HepG2 (cell line): ENCODE results near the gene VCAN. TPM values are rescaled to one million over a fixed set of nuclear protein-coding genes. Genes with fewer than 3 reads are reported as not detected.

Source experiments
- ATAC-seq: fragments of 200-7000 bp; cut with Tn5 transposase; 3 replicates; pipeline ENCODE4 v1.9.1; 2020; ENCODE audit warnings: mild to moderate bottlenecking, moderate library complexity
- BruUV-seq: library from RNA; stranded (reverse); fragments of 400-500 nt; replicated peaks from 2 replicates; lab custom pipeline; 2021; lab: Mats Ljungman, UMichigan
- CTCF ChIA-PET: fragments of 300-600 bp; formaldehyde crosslinking; extraction: SDS; loops from one replicate; lab custom pipeline; 2021; ENCODE audit warnings: low total read pairs, inconsistent platforms, low intra/inter-chr PET ratio; lab: Yijun Ruan, JAX
- POLR2A ChIA-PET: fragments of 350-600 bp; sonication (Branson Sonifier 250); formaldehyde crosslinking; loops from one replicate; lab custom pipeline; 2020; ENCODE audit warnings: antibody characterized with exemption, inconsistent platforms; lab: Yijun Ruan, JAX
- DNase-seq: peaks from one replicate; pipeline ENCODE4 v3.0.0-alpha.2; 2015; ENCODE audit warnings: low spot score
- FAIRE-seq: peaks from 3 replicates; lab custom pipeline; 2011; peaks lifted over from hg19 to GRCh38; lab: Jason Lieb, UNC
- H2AFZ ChIP-seq: one replicate; pipeline ENCODE4 v1.6.1; 2011; ENCODE audit warnings: low read length, inconsistent platforms
- H3K27ac ChIP-seq: fragments of 300-600 bp; 3 replicates; pipeline ENCODE4 v1.8.0; 2011; ENCODE audit warnings: mixed run types, mild to moderate bottlenecking, mixed read lengths, low read length, inconsistent platforms; ENCODE audit not compliant: insufficient read depth; ENCODE audit errors: extremely low read length
- H3K27me3 ChIP-seq, 2 experiments: fragments of 200-600 bp in 1 of 2; 2 replicates in 1 of 2; 3 replicates in 1 of 2; pipeline versions ENCODE4 v1.6.0 to v1.8.0; 2011; ENCODE audit warnings: low read length in 2 of 2, mild to moderate bottlenecking in 2 of 2, moderate library complexity in 2 of 2, inconsistent platforms in 1 of 2; ENCODE audit not compliant: insufficient read depth in 2 of 2, control insufficient read depth in 1 of 2
- H3K36me3 ChIP-seq, 2 experiments: fragments of 200-600 bp in 1 of 2; replicated peaks in 1 of 2; 2 replicates in 1 of 2; 3 replicates in 1 of 2; pipeline versions ENCODE4 v1.5.1 to v1.8.0; 2011; ENCODE audit warnings: low read length in 2 of 2, inconsistent platforms in 1 of 2; ENCODE audit not compliant: insufficient read depth in 2 of 2, control insufficient read depth in 1 of 2
- H3K4me1 ChIP-seq: 2 replicates; pipeline ENCODE4 v1.5.1; 2012; ENCODE audit warnings: low read length, inconsistent platforms; ENCODE audit not compliant: insufficient read depth
- H3K4me2 ChIP-seq: 2 replicates; pipeline ENCODE4 v1.6.0; 2011; ENCODE audit warnings: low read depth, low read length, inconsistent platforms
- H3K4me3 ChIP-seq, 3 experiments: fragments of 200-600 bp in 1 of 3; sonication (generic), shearing (Covaris generic) in 1 of 3; replicated peaks in 1 of 3; 2 replicates each; pipeline ENCODE4 v1.5.1; 2011 to 2016; ENCODE audit warnings: low read length in 3 of 3, inconsistent platforms in 2 of 3, low read depth in 2 of 3, mild to moderate bottlenecking in 2 of 3, control low read depth in 1 of 3, mixed read lengths in 1 of 3; ENCODE audit not compliant: insufficient read depth in 1 of 3
- H3K79me2 ChIP-seq: one replicate; pipeline ENCODE4 v1.6.1; 2011; ENCODE audit warnings: low read length, inconsistent platforms; ENCODE audit not compliant: insufficient read depth
- H3K9ac ChIP-seq: 2 replicates; pipeline ENCODE4 v1.6.0; 2011; ENCODE audit warnings: mild to moderate bottlenecking, low read depth, low read length, inconsistent platforms; ENCODE audit not compliant: insufficient read depth
- H3K9me3 ChIP-seq: 2 replicates; pipeline ENCODE4 v1.5.1; 2012; ENCODE audit warnings: mild to moderate bottlenecking, low read length
- H4K20me1 ChIP-seq: 2 replicates; pipeline ENCODE4 v1.6.0; 2011; ENCODE audit warnings: inconsistent platforms, mild to moderate bottlenecking, low read length, moderate library complexity; ENCODE audit not compliant: insufficient read depth
- KDM3A ChIP-seq: IDR thresholded peaks from 2 replicates; pipeline ENCODE4 v1.6.1; 2018; ENCODE audit warnings: low read depth, missing compliant biosample characterization
- KLF6 ChIP-seq: IDR thresholded peaks from 2 replicates; pipeline ENCODE4 v1.8.0; 2016; ENCODE audit warnings: missing biosample characterization, missing genetic modification reagents
- POLR2AphosphoS2 ChIP-seq: IDR thresholded peaks from 2 replicates; pipeline ENCODE4 v1.6.1; 2011; ENCODE audit warnings: low read depth, low read length, improper control_type of control experiment
- RAD51 ChIP-seq: fragments of 450-650 bp; IDR thresholded peaks from 2 replicates; pipeline ENCODE4 v1.6.1; 2016; ENCODE audit warnings: borderline replicate concordance
- RXRB ChIP-seq: IDR thresholded peaks from 2 replicates; pipeline ENCODE4 v1.6.1; 2016; ENCODE audit warnings: borderline replicate concordance, missing genetic modification reagents, missing compliant biosample characterization
- SIN3A ChIP-seq: IDR thresholded peaks from 2 replicates; pipeline ENCODE4 v1.6.1; 2011; ENCODE audit warnings: low read depth, mild to moderate bottlenecking, control low read depth, low read length, borderline replicate concordance
- SPEN ChIP-seq: sonication (generic); formaldehyde crosslinking; IDR thresholded peaks from 2 replicates; pipeline ENCODE4 v1.5.1; 2020; ENCODE audit warnings: low read depth, mild to moderate bottlenecking, missing genetic modification reagents
- TSC22D2 ChIP-seq: sonication (generic); formaldehyde crosslinking; IDR thresholded peaks from 2 replicates; pipeline ENCODE4 v1.5.1; 2020; ENCODE audit warnings: missing genetic modification reagents, mild to moderate bottlenecking, borderline replicate concordance
- U2AF1 ChIP-seq: fragments of 200-400 bp; formaldehyde crosslinking; optimal IDR thresholded peaks from 2 replicates; pipeline ENCODE3; 2017; ENCODE audit warnings: mild to moderate bottlenecking, low read depth, low read length
- ZC3H4 ChIP-seq: sonication (generic); formaldehyde crosslinking; IDR thresholded peaks from 2 replicates; pipeline ENCODE4 v1.4.0; 2020; ENCODE audit warnings: missing genetic modification reagents, borderline replicate concordance
- ZNF136 ChIP-seq: sonication (generic); formaldehyde crosslinking; IDR thresholded peaks from 2 replicates; pipeline ENCODE4 v1.8.1; 2022; ENCODE audit warnings: low read depth, mild to moderate bottlenecking, moderate library complexity, missing genetic modification reagents
- ZNF484 ChIP-seq: sonication (generic); formaldehyde crosslinking; IDR thresholded peaks from 2 replicates; pipeline ENCODE4 v1.5.1; 2020; ENCODE audit warnings: mild to moderate bottlenecking, low read depth, missing genetic modification reagents, borderline replicate concordance
- ZNF614 ChIP-seq: IDR thresholded peaks from 2 replicates; pipeline ENCODE4 v1.6.1; 2018; ENCODE audit warnings: missing biosample characterization, missing genetic modification reagents, inconsistent platforms, borderline replicate concordance
- ZNF644 ChIP-seq: IDR thresholded peaks from 2 replicates; pipeline ENCODE4 v1.6.1; 2016; ENCODE audit warnings: low read depth
- WGBS: methylation state at CpG from one replicate; pipeline ENCODE4 v1.1.6; 2017; ENCODE audit warnings: low lambda C conversion rate; 5-methylcytosine and 5-hydroxymethylcytosine counted together
- in situ Hi-C: cut with HindIII; loops from 2 replicates; pipeline ENCODE4 v1.10.0; 2017; ENCODE audit warnings: low pct_unique_long_range_greater_than_20kb; ENCODE audit not compliant: extremely low pct_ligation_motif_present
- intact Hi-C: fragments of 100-400 bp; cut with micrococcal nuclease; formaldehyde crosslinking; loops from one replicate; pipeline ENCODE4 v1.10.0; 2022; ENCODE audit not compliant: unreplicated experiment
- polyA plus RNA-seq, 8 experiments: library from polyadenylated mRNA; depleted of rRNA in 3 of 8; stranded (reverse) in 7 of 8; unstranded in 1 of 8; fragments of >200 nt; fragmentation: Illumina TruSeq in 4 of 8; extraction: Trizol in 4 of 8; gene quantifications; 2 replicates each; pipeline versions ENCODE4 v1.2.1 to v1.2.3, GENCODE V29; 2011 to 2016; ENCODE audit warnings: low read depth in 4 of 8, missing spikeins in 1 of 8, mixed read lengths in 1 of 8; ENCODE audit not compliant: insufficient read depth in 1 of 8
- total RNA-seq, 5 experiments: library from RNA; depleted of rRNA; stranded (reverse); fragments of >200 nt; fragmentation: Illumina TruSeq; extraction: Trizol; gene quantifications; 2 replicates each; pipeline ENCODE4 v1.2.3, GENCODE V29; 2016; ENCODE audit warnings: low read depth in 1 of 5
- TF ChIP-seq, protein P1 (sequence below): sonication (generic); formaldehyde crosslinking; IDR thresholded peaks from 2 replicates; pipeline ENCODE4 v1.5.0; 2020; ENCODE audit warnings: missing genetic modification reagents
- TF ChIP-seq, protein P2 (sequence below): IDR thresholded peaks from 2 replicates; pipeline ENCODE4 v1.6.1; 2018; ENCODE audit warnings: missing genetic modification reagents, mild to moderate bottlenecking, missing compliant biosample characterization

The VCAN gene
- total and polyA plus RNA-seq, 2 of the 13 experiments (the other 11 are each of a cell fraction or from before 2014, with no cell fraction given): 1.2 to 3.5 TPM

DNA sequence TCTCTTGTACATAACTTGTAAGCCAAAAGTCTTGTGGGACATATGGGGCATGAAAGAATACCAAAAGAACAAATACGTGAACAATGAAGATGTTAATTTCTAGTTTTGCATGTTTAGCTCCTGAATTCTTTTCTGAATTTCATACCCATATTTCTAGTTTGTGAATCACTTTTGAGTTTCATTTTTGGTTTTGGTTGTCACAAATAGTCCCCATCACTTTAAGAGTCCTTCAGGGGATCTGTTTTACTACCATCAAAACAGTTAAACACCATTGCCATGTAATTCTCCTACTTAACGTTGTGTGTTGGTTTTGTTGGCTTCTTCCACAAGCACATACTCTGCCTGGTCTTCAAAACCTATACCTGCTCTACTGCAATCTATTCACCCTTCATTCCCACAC lies 27.0 kb downstream of the VCAN start:
- POLR2A ChIA-PET: no interaction called here
- no peaks in the 10 kb centered on the region for H3K27me3 ChIP-seq
- no peak overlapping the region for H3K9ac ChIP-seq
- no peak for ATAC-seq
- H3K4me2 ChIP-seq: no peak overlapping the region
- H3K79me2 ChIP-seq: no peaks in the 10 kb centered on the region
- CTCF ChIA-PET: no interaction called here
- no peak for FAIRE-seq
- no peaks in the 10 kb centered on the region for H3K36me3 ChIP-seq
- peaks cover 11% of the 10 kb centered on the region; the same call in 1 of the 2 replicates for H3K4me1 ChIP-seq
- TF ChIP-seq TSC22D2 (CRISPR knock-in tag) (no peak), ZC3H4 (CRISPR knock-in tag) (no peak), RAD51 (no peak), U2AF1 (no peak), ZNF484 (CRISPR knock-in tag) (no peak), ZNF136 (CRISPR knock-in tag) (no peak), POLR2AphosphoS2 (no peak), ZNF614 (CRISPR knock-in tag) (no peak), RXRB (no peak), SIN3A (no peak), SPEN (CRISPR knock-in tag) (no peak), KDM3A (CRISPR knock-in tag) (no peak), KLF6 (CRISPR knock-in tag) (no peak), ZNF644 (no peak)
- TF ChIP-seq, protein P1, sequence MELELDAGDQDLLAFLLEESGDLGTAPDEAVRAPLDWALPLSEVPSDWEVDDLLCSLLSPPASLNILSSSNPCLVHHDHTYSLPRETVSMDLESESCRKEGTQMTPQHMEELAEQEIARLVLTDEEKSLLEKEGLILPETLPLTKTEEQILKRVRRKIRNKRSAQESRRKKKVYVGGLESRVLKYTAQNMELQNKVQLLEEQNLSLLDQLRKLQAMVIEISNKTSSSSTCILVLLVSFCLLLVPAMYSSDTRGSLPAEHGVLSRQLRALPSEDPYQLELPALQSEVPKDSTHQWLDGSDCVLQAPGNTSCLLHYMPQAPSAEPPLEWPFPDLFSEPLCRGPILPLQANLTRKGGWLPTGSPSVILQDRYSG: no peak
- TF ChIP-seq, protein P2, sequence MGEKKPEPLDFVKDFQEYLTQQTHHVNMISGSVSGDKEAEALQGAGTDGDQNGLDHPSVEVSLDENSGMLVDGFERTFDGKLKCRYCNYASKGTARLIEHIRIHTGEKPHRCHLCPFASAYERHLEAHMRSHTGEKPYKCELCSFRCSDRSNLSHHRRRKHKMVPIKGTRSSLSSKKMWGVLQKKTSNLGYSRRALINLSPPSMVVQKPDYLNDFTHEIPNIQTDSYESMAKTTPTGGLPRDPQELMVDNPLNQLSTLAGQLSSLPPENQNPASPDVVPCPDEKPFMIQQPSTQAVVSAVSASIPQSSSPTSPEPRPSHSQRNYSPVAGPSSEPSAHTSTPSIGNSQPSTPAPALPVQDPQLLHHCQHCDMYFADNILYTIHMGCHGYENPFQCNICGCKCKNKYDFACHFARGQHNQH (CRISPR knock-in tag): no peak
- H2AFZ ChIP-seq: no peak overlapping the region
- H3K27ac ChIP-seq: no peak overlapping the region
- no peaks in the 10 kb centered on the region for H4K20me1 ChIP-seq
- no peak for DNase-seq
- 29% methylated on average over 2 of the region's 2 CpGs for WGBS
- H3K4me3 ChIP-seq: no peak overlapping the region
- BruUV-seq: no TSS peak
- in situ Hi-C loops (no loop called here), intact Hi-C loops (no loop called here)
- H3K9me3 ChIP-seq: no peaks in the 10 kb centered on the region
